ENCODE results near the gene LATS1. TPM values are rescaled to one million over a fixed set of nuclear protein-coding genes. Genes with fewer than 3 reads are reported as not detected.

The LATS1 gene
- total RNA-seq: 11.5 and 14.4 TPM in 2 replicates

GRCh38 chr6:149717588-149718458 is at the start of gene LATS1:
Gene LATS1 (minus strand): TSS chr6:149718101. CDS start chr6:149702126, 15,975 bp downstream.

GRCh38 chr6:149749594-149750135 is 31.8 kb upstream of the LATS1 start, which contains the start of gene PCMT1:
Gene PCMT1 (plus strand): TSS chr6:149749741. CDS start chr6:149749902, 161 bp downstream.

DNA sequence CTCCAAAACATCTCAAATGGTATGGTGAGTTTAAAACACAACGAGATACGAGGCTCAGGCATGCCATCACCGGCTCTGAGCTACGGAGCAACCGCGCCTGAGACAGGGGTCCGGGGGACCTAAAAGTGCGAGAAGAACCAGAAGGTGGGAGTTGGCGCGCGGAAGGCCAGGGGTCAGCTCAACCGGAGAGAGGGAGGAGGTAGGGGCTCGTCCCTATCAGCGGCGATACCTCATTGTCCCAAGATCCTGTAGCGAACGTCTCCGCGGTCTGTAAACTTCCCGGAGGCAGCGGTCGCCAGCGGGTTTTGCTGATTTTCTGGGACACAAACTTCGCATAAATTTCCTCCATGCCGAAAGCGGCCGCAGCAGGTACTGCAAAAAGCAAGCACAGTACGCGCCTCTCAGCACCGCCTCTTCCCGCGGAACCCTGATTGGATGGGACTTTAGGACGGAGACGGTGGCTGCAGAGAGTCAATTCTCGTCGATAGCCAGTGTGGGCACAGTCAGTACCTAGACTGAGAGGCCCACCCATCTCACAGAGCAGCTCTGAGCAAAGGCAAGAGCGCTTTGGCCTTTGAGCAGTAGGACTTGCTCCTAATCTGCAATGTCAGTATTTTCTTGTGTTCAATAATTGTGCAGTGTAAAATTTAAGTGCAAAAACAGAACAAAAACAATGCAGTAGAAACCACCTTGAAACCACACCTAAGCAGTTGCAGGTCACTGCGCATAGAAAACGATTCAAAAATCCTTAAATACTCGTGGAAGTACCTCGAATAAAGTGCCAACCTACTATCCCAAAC is 28.4 kb upstream of the LATS1 start, which contains the start of gene NUP43:
TSS of gene NUP43 (minus strand) at position 383 of the 800 bp plus-strand sequence. CDS start at position 349, 34 bp downstream.

GRCh38 chr6:149648148-149649145 is 69.5 kb downstream of the LATS1 start, which contains the start of gene KATNA1:
Gene KATNA1 (minus strand): TSS chr6:149648714. CDS start chr6:149638547, 10,167 bp downstream.

Other genes with a start within 250 kb of the LATS1 start
- not detected in 2 replicates for gene ZC3H12D, start 233.1 kb downstream of the LATS1 start, total RNA-seq
- gene PPIL4, start 172.1 kb downstream of the LATS1 start, total RNA-seq: 14.1 and 15.7 TPM in 2 replicates
- gene GINM1, start 151.7 kb downstream of the LATS1 start, total RNA-seq: 42.6 and 44.2 TPM in 2 replicates
- 22.6 and 31.5 TPM in 2 replicates for gene KATNA1, start 69.4 kb downstream of the LATS1 start, total RNA-seq
- gene NUP43, start 28.4 kb upstream of the LATS1 start, total RNA-seq: 18.2 and 32.4 TPM in 2 replicates
- gene PCMT1, start 31.6 kb upstream of the LATS1 start, total RNA-seq: 152 and 165 TPM in 2 replicates
- 55.3 and 129 TPM in 2 replicates for gene LRP11, start 146.3 kb upstream of the LATS1 start, total RNA-seq
- gene RAET1E, start 180.0 kb upstream of the LATS1 start, total RNA-seq: 1.7 and 6.5 TPM in 2 replicates
- 7.6 and 20.4 TPM in 2 replicates for gene RAET1G, start 205.0 kb upstream of the LATS1 start, total RNA-seq
- gene ULBP2, start 223.9 kb upstream of the LATS1 start, total RNA-seq: 11.4 and 14.1 TPM in 2 replicates
- gene ULBP1, start 245.8 kb upstream of the LATS1 start, total RNA-seq: 1.3 and 2.8 TPM in 2 replicates

All from hair follicular keratinocyte (primary cell).